Esophagus squamous epithelium (tissue), 5 donors: Measurements from ENCODE around the gene SSBP1. TPM values are rescaled to one million over a fixed set of nuclear protein-coding genes. Genes with fewer than 3 reads are reported as not detected.

ENCODE experiments used
- DNase-seq: peaks from one replicate; lab custom pipeline; 2025; lab: John Stamatoyannopoulos, UW
- H3K27ac ChIP-seq, 4 donors: fragments of 200-600 bp; sonication (generic); one replicate each; pipeline ENCODE4 v1.5.1; 2016 to 2019; ENCODE audit warnings: mild to moderate bottlenecking in 1 of 4
- H3K27me3 ChIP-seq, 4 donors: fragments of 200-600 bp; sonication (generic); 1 replicate in 3 of 4; 2 replicates in 1 of 4; pipeline versions ENCODE4 v1.5.1 to v1.6.0; 2017 to 2021; ENCODE audit warnings: antibody characterized with exemption in 1 of 4
- H3K36me3 ChIP-seq, 3 donors: fragments of 200-600 bp; sonication (generic); one replicate each; pipeline ENCODE4 v1.5.1; 2016 to 2019
- H3K4me1 ChIP-seq, 3 donors: fragments of 200-600 bp; sonication (generic); one replicate each; pipeline ENCODE4 v1.5.1; 2017 to 2019
- H3K4me3 ChIP-seq, 4 donors: fragments of 200-600 bp; sonication (generic); 1 replicate in 3 of 4; 2 replicates in 1 of 4; pipeline ENCODE4 v1.5.1; 2016 to 2019; ENCODE audit warnings: mild to moderate bottlenecking in 2 of 4, moderate library complexity in 1 of 4
- H3K9me3 ChIP-seq, 3 donors: fragments of 200-600 bp; sonication (generic); one replicate each; pipeline ENCODE4 v1.5.1; 2016 to 2019
- POLR2A ChIP-seq, 4 donors: fragments of 450-650 bp; IDR thresholded peaks; one replicate each; pipeline ENCODE4 v1.6.1; 2017; ENCODE audit warnings: antibody characterized with exemption in 4 of 4, mild to moderate bottlenecking in 4 of 4, moderate library complexity in 3 of 4
- WGBS, 2 donors: methylation state at CpG; one replicate each; pipeline ENCODE4 v1.1.5; 2018; 5-methylcytosine and 5-hydroxymethylcytosine counted together
- intact Hi-C: fragments of 100-400 bp; cut with DNase I; formaldehyde crosslinking; loops from one replicate; pipeline ENCODE4 v1.15.0; 2022
- small RNA-seq, 4 donors: library from RNA; depleted of rRNA; stranded (forward); fragments of <200 nt; gene quantifications; one replicate each; pipeline ENCODE3, GENCODE V24; 2016
- total RNA-seq, 4 donors: library from RNA; depleted of rRNA; stranded (reverse); fragments of >200 nt; gene quantifications; one replicate each; pipeline ENCODE4 v1.1.0, GENCODE V29; 2016
- TF ChIP-seq, protein P1 (sequence below), 6 experiments: fragments of 450-650 bp in 4 of 6; fragments of 200-600 bp in 2 of 6; sonication (generic) in 2 of 6; IDR thresholded peaks; one replicate each; pipeline ENCODE4 v1.5.1; 2016 to 2019; ENCODE audit warnings: antibody characterized with exemption in 6 of 6, mild to moderate bottlenecking in 4 of 6, moderate library complexity in 4 of 6
- donor health status: DM: yes; HTN: yes; CAD: no.

SSBP1 gene
- total RNA-seq, 4 donors from 2014 or later, result 120 to 187 (median 146) TPM

DNA sequence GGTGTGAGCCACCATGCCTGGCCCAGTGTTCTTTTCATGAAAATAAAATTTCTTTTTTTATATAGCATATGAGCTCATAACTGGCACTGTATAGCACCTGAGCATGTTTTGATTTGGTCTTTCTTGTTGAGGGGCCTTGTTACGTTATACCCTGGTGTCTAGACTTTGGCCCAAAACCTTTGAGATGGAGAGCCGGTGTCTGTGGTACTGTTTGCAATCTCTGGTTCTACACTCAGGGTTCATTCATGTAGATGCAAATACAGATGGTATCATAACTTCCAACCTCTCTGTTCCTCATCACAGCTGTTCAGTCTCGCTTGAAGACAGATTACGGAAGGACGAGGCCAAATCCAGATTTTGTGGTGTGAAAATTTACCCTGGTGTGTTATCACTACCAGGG is 51.8 kb downstream of the SSBP1 start, which contains the start of gene TAS2R5:
Gene TAS2R5 (plus strand): TSS at position 301 of the 400 bp plus-strand sequence. CDS start 145 bp downstream, outside the sequence.
- WGBS, 2 donors, result 52 to 70% methylated on average over 3 to 4 of the region's 5 CpGs
- no peak within 1 kb of the TSS for H3K4me3 ChIP-seq
- H3K36me3 ChIP-seq, result peaks cover 0 to 34% (median 0%) of the 10 kb centered on the region in 3 donors
- H3K9me3 ChIP-seq, result no peaks in the 10 kb centered on the region
- H3K27me3 ChIP-seq, result no peaks in the 10 kb centered on the region
- TF ChIP-seq, protein P1, sequence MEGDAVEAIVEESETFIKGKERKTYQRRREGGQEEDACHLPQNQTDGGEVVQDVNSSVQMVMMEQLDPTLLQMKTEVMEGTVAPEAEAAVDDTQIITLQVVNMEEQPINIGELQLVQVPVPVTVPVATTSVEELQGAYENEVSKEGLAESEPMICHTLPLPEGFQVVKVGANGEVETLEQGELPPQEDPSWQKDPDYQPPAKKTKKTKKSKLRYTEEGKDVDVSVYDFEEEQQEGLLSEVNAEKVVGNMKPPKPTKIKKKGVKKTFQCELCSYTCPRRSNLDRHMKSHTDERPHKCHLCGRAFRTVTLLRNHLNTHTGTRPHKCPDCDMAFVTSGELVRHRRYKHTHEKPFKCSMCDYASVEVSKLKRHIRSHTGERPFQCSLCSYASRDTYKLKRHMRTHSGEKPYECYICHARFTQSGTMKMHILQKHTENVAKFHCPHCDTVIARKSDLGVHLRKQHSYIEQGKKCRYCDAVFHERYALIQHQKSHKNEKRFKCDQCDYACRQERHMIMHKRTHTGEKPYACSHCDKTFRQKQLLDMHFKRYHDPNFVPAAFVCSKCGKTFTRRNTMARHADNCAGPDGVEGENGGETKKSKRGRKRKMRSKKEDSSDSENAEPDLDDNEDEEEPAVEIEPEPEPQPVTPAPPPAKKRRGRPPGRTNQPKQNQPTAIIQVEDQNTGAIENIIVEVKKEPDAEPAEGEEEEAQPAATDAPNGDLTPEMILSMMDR (IDR thresholded peaks at IDR 0.05), result no peak
- TF ChIP-seq POLR2A (IDR thresholded peaks at IDR 0.05), result no peak
- intact Hi-C loops, result no loop called here
- DNase-seq, result no peak
- H3K4me1 ChIP-seq, result no peaks in the 10 kb centered on the region
- H3K27ac ChIP-seq, result no peak within 1 kb of the TSS

DNA sequence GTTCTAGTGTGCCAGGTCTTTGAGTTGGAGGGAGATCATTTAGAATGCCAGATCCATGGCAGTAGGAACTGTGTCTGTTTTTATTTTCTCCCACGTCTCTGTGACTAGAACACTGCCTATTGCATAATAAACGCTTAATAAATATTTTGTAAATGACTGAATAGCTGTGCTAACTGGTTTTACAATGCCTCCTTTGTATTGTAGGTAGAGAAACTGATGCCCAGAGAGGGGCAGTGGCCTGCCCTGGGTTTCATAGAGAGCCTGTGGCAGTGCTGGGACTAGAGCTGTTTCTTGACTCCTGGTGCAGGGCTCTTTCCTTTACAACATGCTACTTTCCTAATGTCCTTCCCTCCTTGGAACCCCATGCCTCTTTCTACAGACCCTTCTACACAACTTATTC is 54.4 kb downstream of the SSBP1 start:
- no peak overlapping the region for H3K27ac ChIP-seq
- TF ChIP-seq POLR2A (IDR thresholded peaks at IDR 0.05), result no peak
- TF ChIP-seq, protein P1 (IDR thresholded peaks at IDR 0.05), result no peak
- H3K4me1 ChIP-seq, result no peaks in the 10 kb centered on the region
- WGBS, 2 donors, result 83 to 85% methylated on average over 2 of the region's 2 CpGs
- peaks cover 0 to 30% (median 0%) of the 10 kb centered on the region in 3 donors for H3K36me3 ChIP-seq
- no peaks in the 10 kb centered on the region for H3K9me3 ChIP-seq
- H3K27me3 ChIP-seq, result no peaks in the 10 kb centered on the region
- H3K4me3 ChIP-seq, result no peak overlapping the region
- no peak for DNase-seq
- intact Hi-C loops, result no loop called here

Small RNA genes lying within 50 kb of the gene (small RNA-seq; reads per million reads assigned to genes)
- gene RNU1-82P, result 0 reads per million in 4 donors

Other genes with a start within 250 kb of the SSBP1 start
- gene AGK, start 186.9 kb upstream of the SSBP1 start, total RNA-seq, result 10 to 100 TPM; 11.2 to 22.5 (median 17.7) TPM
- 10 to 100 TPM; 11.8 to 28.6 (median 14.2) TPM for gene DENND11, start 36.2 kb upstream of the SSBP1 start, total RNA-seq
- gene WEE2, start 30.0 kb upstream of the SSBP1 start, total RNA-seq, result not detected
- gene TAS2R3, start 25.7 kb downstream of the SSBP1 start, total RNA-seq, result 1 to 10 TPM in 2 of 4 donors, under 1 TPM in 1, not detected in 1; 0.35 to 3.2 (median 2.7) TPM
- 1 to 10 TPM in 2 of 4 donors, under 1 TPM in 2; 0.18 to 3.1 (median 1.3) TPM for gene TAS2R4, start 38.3 kb downstream of the SSBP1 start, total RNA-seq
- 1 to 10 TPM in 2 of 4 donors, under 1 TPM in 1, not detected in 1; 0.80 to 3.1 (median 2.3) TPM for gene TAS2R5, start 51.9 kb downstream of the SSBP1 start, total RNA-seq
- gene PRSS37, start 103.1 kb downstream of the SSBP1 start, total RNA-seq, result not detected
- gene OR9A4, start 178.0 kb downstream of the SSBP1 start, total RNA-seq, result not detected
- 1 to 10 TPM in 2 of 4 donors, under 1 TPM in 2; 0.47 to 3.3 (median 1.1) TPM for gene CLEC5A, start 208.6 kb downstream of the SSBP1 start, total RNA-seq
- not detected for gene TAS2R38, start 235.4 kb downstream of the SSBP1 start, total RNA-seq